NCI-H187 (cell line): ENCODE measurements around the gene SLCO3A1.
A peak's percentile ranks its signal among the peaks of the same experiment; 100 is the strongest.
"Not testable (repeated sequence)": the region's sequence is repeated elsewhere in the genome, so short reads cannot be mapped to it uniquely, and the experiment has no call there.

Experiments used
- DNase-seq, 2 experiments: peaks; one replicate each; lab custom pipeline; 2025; lab: John Stamatoyannopoulos, UW

The SLCO3A1 gene

DNA sequence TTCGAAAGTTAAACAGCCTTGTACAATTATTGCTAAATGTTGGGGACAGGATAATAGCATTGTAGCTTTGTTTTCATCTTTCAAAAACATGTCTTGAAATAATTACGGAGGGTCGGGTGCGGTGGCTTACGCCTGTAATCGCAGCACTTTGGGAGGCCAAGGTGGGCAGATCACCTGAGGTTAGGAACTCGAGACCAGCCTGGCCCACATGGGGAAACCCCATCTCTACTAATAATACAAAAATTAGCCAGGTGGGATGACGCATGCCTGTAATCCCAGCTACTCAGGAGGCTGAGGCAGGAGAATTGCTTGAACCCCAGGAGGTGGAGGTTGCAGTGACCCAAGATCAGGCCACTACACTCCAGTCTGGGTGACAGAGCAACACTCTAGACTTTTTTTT is 216.7 kb downstream of the SLCO3A1 start:
- DNase-seq = not testable (repeated sequence)

DNA sequence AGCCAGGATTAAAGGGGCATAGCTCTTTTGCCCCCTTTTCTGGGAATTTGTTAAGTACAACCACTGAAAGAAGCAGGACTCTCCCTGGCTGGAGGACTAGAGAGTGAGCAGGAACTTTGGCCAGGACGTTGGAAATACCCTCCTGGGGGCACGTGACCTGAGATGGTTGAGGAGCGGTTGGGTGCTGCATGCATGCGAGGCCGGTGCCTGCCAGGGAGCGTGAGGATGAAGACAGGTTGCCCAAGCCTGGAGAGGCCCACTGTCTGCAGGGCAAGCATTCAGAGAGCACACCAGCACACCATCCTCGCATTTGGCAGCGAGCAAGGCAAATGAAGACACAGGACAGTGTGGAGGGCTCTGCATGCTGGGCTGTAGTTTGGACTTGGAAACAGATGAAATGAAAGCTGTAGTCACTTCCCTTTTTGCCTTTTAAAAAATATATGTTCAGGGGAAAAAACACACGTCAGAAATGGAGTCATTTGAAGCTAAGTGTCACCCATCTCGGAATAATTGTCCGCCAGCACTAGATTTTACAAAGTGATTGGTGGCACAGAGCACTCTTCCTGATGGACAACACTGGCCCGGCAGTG is 217.6 kb downstream of the SLCO3A1 start:
- DNase-seq = no peak

DNA sequence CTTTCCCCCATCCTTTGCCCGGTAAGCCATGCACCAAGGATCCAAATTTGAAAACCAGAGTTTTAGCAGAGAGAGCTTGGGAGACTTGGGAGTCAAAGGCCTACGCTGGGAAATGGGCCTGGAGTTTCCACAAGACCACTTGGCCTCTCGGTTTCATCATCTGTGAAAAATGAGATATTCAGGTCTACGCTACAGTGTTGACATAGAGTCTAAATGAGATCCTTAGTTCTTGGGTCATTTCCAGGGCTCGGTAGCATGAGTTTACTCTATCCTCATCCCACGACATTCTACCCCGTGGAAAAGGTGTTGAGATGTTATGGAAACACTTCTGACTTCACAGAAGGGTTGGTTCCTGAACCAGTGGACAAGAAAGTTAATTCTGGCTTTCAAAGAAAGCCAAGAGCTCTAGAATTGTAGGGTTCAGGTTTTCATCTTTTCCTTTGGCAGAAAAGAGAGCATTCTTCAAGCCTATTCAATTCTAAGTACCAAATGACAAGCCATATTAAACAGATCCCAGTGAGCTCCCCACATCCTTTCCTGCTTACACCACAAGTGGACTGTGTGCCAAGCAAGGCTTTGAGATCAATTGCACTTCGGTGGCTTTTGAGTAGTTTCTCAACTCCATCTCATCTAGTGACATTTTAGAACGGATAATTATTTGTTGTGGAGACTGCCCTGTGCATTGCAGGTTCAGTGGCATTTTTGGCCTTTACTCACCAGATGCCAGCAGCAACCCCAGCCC is 219.7 kb downstream of the SLCO3A1 start:
- no peak for DNase-seq

DNA sequence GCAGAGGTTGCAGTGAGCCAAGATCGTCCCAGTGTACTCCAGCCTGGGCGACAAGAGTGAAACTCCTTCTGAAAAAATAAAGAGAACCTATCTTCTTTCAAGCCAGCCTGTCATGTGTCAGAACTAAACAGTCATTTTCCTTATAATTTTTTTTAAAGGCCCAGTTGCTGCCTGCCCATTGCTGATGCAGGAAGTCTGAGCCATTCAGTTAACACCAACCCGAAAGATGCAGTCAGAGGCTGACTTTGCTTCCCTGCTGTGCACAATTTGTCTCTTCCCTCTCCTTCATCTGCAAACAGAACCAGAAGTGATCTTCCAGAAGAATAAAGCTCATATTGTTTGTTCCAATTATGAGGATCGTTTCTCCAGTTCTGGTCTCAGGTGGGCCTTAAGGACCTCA is 220.6 kb downstream of the SLCO3A1 start:
- no peak for DNase-seq

DNA sequence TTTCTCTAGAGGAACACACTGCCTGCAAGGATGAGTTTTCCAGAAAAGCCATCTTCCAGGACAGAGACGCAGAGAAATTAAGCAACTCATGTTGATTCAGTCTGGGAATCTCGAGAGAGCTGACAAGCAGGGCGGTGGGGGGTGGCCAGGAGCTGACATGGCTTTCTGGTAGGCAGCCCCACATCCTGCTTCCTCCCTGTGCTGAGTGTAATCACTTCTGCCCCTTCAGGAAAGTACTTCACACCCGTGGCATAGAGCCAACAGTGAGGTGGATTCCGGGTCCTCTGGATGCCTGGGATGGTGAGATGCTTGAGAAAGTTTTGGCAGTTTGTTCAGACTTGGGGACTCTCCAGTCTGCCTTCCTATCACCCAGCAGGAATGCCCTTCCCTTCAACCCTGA is 221.1 kb downstream of the SLCO3A1 start:
- DNase-seq = no peak

DNA sequence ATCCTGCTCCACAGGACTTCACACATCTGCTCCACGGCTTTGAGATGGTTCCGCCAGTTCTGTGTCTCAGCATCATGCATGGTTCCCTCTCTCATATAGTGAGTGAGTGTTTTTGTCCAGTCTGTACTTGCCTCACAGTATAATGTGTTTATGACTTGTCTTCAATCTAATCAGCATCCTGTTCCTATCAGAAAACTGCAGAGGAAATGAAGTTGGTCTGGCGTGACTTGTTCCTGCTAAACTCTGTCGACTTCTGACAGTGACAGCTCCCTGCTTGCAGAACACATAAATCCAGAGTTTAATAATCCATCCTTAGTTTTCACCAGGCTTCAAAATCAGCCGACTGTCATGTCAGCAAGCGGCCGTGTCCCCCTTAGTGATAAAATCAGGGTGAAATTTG is 222.3 kb downstream of the SLCO3A1 start:
- DNase-seq = no peak

DNA sequence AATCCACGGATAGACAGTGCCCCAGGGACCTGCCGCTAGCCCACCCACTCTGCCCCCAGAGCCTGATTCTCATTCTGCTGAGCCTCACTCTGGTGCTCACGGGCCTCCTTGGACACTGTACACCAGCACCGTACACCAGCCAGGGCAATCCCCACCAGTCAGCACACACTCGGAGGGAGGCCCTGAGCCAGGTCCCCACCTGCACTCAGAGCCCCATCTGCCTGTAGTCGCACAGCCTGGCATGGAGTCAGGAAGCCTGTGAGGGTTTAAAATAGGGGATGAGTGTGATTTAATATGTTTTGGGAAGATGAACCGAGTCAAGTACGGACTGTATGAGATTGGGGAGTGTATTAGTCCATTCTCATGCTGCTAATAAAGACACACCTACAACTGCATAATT is 223.0 kb downstream of the SLCO3A1 start:
- DNase-seq = no peak

DNA sequence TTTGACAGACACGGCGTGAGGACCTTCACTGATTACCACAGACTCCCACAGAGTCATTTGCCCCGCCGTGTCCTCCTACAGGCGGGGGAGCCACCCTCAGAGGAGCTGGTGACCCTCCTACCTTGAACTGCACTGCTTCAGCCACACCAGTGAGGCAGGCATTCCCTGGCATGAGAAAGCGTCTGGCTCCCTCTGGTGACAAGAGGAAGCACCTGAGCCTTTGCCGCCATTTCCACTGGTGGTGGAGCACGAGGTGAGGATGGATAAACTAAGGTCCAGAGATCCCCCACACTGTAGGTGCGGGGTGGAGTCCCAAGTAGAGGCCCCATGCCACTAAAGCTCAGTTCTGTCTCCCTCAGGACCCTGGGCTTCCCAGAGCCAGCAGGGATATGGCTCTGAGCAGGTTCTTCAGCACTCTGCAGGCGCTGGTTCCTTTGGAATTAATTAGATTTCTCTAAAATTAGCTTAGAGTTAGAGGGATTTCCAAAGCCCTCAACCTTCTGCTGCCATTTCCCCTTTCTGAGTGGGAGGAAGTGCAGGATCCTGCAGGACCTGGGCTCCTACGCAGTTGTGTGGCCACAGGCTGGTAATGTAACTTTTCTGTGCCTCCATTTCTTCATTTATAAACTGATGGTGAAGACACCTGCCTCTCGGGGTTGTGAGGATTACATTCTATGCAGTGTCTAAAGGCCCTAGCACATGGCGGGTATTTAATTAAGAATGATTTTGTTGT is 224.0 kb downstream of the SLCO3A1 start:
- peak; percentile 27 to 42 for DNase-seq

DNA sequence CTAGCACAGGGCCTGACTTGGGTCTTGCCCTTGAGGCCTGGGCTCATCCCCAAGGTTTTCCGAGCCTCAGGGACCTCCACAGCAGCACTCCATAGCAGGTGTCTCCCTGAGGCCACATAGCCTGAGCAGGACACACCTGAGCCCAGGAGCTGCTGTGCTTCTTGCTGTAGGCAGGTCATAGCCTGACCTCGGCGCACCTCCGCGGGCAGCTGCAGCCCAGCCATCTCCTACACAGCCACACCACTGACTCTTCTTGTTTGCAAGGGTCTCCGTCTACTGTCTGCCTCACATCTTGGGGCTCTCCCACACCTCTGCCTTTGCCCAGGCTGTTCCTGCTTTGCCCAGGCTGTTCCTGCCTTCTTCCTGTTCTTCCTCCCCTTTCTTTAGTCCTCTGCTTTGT is 224.8 kb downstream of the SLCO3A1 start:
- no peak for DNase-seq

DNA sequence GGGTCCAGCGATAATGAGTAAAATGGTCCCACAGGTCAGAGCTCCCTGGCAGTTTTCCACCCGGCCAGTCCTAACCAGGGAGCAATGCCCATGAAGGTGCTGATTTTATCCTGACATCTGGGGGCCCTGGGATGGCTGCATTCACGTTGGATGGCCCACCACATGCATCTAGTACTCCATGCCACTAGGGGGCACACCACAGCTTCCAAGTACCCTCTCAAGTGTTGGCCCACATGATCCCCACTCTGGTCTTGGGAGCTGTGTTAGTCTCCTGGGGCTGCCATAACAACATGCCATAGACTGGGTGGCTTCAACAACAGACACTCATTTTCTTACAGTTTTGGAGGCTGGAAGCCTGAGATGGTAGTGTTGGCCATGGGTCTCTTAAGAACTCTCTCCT is 225.5 kb downstream of the SLCO3A1 start:
- DNase-seq = no peak

DNA sequence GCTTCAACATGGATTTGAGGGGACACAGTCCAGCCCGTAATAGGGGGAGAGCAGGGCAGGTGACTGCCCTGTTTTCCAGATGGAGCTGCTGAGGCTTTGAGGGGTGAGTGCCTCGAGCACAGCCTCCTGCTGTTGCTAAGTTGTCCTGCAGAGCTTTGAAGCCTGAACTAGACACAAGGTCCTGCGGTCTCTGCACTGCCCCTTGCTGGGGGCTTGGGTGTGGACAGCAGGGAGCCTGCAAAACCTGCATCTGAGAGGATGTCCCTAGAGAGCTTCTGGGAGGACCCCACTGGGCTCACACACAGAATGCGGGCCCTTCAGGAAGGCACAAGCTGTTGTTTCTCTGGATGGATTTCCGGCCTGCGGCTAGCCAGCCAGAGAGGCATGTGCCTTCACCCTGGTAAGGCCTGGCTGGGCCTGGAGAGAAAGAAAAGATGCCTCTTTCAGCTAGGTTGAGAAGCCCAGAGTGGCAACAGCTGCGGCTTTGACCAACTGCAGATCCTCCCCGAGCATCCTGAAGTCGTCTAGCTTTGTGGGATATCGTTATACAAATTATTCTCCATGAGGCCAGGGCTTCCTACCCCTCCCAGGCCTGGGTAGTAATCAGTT is 226.2 kb downstream of the SLCO3A1 start:
- DNase-seq = no peak

DNA sequence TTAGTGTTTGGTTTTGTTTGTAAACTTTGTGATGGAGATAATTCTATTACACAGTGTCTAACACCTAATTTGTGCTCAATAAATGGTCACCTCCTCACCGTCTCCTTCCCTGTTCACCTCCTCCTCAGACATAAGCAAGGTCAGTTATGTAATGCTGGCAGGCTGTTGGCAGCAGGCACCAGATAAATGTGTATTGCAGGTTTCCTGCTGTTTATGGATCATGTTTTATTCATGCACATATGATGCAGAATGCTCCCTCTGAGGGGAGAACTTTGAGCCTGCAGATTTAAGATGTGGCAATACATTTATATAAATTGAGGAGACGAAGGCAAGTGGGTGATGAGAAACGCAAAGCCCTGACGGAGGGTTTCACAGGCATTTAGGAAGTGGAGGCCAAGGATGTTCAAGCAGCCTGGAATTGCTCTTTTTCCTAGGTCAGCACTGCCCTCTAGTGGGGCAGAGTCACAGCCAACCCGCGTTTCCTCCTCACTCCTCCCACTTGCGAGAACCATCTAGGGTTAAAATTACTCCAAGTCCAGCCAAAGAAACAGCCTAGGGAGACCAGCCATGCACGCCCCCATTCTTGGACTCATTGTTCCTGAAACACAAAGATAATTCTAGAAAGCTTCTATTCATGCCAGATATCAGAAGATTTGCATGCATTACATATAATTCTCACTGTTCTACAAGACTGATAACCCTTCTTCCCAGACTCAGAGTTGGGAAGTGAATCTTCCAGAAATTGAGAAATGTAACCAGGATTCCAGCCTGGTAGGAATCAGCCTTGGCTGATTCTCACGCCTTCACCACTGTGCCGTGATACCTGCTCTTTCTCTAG is 228.7 kb downstream of the SLCO3A1 start:
- DNase-seq = peak; percentile 44 to 66

DNA sequence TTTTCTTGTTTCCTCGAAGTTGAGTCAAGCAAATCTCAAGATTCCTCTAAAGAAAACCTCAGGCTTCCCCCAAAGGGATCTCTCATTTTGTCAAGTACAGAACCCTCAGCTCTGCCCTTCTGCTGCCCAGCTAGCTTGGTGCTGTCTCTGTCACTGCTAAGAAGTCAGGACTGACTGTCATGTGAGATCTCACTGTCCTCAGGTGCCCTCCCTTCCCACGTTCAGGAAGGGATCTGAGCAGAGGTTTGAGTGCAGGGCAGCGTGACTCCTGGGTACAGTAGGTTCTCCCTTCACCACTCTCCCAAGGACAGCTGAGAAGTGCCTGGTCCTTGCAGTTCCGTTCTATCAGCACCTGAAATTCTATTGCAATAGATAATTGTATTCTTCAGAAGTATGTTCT is 229.7 kb downstream of the SLCO3A1 start:
- DNase-seq = no peak

DNA sequence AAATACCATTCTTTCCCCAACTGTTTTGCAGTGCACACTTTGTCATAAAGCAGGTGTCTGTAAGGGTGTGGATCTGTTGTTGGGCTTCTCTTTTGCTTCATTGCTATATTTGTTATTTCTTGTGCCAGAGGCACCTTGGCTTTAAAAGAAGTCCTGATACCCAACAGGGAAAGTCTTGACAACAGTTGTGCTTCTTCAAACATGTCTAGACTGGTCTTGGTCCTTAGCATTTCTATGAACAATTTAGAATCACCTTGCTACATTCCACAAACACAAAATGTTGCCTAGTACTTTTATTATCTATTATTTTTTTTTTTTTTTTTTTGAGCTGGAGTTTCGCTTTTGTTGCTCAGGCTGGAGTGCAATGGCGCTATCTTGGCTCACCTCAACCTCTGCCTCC is 233.7 kb downstream of the SLCO3A1 start:
- DNase-seq = no peak

DNA sequence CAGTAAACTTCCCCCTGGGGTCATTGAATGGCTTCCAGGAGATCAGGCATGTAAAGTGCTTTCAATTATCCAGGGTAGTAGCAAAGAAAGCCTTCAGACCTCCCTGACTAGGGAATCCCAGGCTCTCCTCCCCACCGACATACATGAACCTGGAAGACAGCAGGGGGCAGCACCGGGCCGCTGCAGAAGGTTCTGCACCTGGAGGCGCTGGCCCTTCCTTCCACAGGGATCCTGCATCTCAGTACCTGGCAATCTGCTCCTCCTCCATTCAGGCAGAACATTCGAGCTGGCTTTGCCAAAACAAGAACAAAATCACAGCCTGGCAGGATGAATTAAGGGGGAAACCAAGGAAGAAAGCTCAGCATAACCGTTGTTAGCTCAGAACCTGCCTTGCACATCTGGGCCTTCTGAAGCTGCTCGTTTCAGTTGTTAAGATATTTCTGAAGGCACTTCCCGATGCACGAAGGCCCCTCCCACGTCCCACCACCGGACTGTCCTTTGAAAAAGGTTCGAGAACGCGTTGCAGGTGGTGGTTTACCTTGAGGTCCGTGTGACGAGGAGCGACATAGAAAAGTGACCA is 237.7 kb downstream of the SLCO3A1 start:
- DNase-seq = peak; percentile 49 to 81

DNA sequence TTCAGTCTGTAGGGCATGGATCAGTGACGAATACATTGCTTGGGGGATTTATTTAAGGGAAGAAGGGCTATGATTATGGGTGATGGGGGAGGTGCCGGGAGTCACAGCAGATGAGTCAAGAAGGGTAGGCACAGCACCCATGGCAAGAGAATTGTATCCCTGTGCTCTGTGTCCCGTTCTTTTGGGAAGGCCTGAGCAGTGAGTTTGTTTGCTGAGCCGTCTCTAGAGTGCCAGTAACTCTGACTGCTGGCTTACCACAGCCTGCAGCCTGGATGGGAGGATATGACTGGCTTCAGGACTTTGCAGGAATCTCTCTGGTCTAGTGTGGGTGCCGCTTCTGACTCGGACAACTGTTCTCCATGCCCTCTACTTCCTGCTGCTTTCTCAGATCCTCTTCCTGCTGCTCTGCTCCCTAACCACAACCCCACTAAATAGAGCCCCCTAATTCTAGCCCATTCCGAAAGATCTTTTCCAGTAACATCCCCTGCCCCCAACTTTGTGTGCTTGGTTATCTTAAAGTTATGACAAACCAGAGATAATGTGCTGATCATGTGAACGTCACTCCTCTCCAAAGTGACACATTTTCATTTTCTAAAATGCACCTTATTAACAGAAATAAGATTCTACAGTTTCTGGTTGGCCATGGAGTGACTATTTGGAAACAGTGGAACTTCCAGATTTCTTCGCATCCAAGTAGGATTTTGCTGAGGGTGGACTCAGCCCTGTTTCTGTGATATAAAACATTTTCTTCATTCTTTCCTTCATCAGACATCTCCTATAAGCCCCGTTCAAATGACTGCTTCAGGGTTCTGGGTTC is 239.0 kb downstream of the SLCO3A1 start:
- DNase-seq = no peak

DNA sequence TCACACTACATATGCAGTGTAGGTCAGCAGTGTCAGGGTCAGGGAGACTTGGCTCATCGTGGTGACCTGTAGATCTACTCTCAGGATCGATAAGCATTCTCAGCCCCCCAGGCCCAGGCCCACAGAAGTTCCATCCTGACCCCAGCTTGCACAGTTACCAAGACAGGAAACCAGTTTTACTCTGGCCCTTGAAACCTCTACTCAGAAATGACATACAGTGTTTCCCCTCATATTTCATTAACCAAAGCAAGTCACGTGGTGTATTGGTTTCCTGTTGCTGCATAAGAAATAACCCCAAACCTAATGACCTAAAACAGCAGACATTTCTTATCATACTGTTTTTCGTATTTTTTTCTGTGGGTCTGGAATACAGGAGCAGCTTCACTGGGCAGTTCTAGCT is 242.2 kb downstream of the SLCO3A1 start:
- no peak for DNase-seq

DNA sequence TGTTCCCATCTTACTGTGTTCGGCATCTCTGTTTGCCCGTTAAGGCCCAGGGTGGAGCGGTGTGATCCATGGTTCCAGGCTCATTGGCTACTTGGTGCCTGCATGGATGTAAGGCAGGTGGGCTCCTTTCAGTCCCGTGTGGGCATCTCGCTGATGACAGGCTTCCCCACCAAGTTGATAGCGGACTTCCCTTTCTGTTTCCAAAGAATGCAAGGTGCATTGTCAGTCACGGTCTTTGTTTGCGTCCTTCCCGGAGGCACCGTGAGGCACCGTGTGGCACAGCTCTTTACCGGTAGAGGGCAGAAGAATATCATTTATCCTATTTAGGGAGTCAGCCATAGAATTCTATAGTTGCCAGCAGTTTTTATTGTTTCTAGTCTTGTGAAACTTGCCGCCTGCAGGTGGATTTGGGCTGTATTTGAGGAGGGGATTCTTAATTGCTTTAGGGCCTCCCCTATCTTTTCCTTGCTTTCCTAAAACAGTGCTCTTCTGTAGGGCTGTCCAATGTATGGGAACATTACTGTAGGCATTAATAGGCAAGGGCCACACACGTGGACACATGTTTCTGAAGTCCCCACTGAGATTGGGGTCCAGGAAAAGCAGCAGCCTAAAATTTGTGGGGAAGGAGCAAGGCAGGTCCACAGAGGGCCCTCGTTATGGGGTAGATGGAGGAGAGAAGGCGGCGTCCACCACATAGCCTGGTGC is 244.1 kb downstream of the SLCO3A1 start:
- DNase-seq = peak in 1 of 2 experiments; percentile 49

DNA sequence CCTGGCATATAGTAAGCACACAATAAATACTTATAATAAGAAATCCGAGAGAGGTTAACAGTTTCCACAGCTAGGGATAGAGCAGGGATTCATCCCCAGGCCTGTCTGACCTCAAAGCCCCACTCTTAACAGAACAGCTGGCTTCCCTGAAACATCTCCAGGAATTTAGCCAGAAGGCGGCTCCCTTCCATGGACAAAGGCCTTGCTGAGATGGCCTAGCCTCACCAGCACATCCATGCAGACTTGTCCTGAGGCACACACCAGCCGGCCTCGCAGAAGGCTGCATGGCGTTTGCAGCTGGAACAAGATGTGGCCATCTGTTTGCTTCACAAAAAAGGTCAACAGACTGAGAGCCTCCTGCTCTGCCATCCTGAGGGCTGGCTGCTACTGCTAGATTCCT is 245.4 kb downstream of the SLCO3A1 start:
- no peak for DNase-seq

DNA sequence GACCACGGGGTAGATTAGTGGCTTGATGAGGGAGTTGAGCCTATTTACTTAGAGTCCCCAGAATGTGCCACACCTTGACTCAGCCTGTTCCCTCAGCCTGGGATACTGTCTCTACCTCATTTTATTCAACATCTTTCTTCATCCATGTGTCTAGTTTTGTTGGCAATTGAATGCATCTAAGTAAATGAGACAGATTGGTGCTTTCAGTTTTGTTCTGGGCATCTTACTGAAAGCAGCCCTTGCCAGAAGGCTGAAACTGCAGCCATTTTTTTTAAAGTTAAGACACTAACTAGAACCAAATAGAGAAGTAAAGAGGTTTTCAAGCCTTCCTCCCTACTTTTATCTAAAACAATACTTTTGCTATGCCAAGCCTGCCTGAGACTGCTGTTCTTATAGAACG is 246.8 kb downstream of the SLCO3A1 start:
- DNase-seq = no peak
